HG03280 (cell line): Measurements from ENCODE around the gene AANAT.
"Not testable (repeated sequence)": the region's sequence is repeated elsewhere in the genome, so short reads cannot be mapped to it uniquely, and the experiment has no call there.

Source experiments
- ATAC-seq: cut with Tn5 transposase; IDR thresholded peaks from one replicate; pipeline ENCODE4 v1.9.1; 2021; ENCODE audit warnings: mild to moderate bottlenecking, moderate library complexity; ENCODE audit not compliant: unreplicated experiment

AANAT gene

DNA sequence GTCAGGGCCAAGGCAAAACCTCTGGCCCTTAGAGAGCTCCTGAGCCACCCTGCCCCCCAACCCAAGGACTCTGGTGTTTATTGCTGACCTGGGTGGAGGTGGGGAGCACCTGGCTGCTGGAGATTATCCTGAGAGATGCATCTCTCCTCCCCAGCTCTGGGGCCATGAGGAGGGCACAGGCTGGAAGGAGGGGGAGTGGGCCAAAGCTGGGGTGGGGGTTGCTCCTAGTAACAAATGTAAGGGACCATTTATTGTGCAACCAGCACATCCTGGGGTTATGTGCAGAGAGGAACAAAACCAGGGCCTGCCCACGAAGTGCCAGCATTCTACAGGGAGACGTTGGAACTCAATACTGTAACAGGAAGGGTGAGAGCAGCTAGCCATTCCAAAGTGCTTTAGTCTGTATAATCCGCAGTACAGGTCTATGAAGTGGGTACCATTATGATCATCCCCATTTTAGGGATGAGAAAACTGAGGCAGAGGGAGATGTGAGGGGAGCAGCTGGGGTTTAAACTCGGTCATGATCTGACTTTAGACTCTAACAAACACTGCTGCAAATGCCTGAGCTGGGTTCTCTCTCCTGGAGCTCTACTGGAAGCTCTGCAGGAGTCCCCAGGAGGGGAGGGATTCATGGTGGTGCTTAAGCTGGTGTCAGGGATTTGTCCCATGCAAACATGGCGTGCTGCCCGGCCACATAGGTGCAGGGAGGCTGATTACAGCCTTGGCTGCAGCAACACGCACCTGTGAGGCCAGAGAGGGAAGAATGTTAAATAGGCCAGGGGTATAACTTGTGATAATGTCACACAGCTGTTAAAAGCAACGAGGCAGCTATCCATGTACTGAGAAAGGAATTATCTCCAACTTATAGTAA lies 35.2 kb downstream of the AANAT start:
- ATAC-seq: no peak

DNA sequence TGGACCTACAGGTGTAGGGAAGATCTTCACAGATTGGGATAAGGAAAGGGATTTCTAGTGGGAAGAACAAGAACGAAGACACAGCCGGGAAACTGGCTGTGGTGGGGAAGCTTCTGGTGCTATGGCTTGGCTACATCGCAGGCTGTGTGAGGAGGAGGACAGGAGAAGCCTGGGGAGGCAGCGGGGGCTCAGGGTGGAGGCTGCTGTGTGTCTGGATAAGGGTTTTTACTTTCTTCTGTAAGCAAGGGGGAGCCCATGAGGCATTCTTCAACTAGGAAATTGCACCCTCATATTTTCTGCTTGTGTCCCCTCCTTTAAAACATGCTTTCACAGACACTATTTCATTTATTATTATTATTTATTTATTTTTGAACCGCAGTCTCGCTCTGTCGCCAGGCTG lies 36.7 kb downstream of the AANAT start:
- no peak for ATAC-seq

DNA sequence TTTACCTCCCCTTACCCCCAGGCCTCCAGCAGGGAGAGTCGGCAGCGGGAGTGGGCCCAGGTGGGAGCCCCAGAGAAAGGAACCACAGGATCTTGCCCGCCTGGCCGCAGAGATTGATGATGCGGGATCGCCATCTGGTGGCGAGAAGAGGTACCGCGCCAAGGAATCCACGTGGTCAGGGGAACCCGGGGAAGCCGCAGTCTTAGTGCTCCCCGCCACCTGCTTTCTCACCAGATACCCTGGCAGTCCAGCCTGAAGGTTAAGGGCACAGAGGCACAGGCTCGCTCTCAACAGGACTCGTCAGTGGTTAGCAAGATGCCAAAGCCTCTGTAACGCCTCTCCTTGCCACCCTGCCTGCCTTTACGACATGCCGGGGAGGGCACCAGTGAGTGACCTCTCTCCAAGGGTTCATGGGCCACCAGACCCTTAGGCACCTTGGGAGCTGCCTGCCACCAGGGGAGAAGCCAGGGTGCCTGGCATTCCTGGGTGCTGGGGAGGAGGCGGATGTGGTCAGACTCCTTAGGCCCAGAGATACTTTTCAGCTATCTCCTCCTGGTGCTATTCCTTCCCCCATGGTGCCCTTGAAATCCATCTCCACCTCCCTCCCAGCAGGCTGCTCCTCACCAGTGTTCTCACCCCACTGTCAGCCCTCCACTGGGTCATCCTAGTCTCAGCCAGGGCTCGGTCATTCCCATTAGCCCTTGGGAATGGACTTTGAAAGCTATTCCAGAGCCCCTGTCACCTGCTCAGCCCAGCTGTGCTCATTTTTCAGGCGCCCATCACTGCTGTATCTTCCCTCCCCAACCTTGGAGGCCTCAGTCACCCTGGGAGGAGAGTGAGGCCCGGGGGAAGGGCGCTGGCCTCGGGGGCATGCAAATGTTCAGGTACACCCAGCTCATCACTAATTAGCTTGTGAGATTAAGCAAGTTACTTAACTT lies 39.3 kb downstream of the AANAT start:
- ATAC-seq: no peak

DNA sequence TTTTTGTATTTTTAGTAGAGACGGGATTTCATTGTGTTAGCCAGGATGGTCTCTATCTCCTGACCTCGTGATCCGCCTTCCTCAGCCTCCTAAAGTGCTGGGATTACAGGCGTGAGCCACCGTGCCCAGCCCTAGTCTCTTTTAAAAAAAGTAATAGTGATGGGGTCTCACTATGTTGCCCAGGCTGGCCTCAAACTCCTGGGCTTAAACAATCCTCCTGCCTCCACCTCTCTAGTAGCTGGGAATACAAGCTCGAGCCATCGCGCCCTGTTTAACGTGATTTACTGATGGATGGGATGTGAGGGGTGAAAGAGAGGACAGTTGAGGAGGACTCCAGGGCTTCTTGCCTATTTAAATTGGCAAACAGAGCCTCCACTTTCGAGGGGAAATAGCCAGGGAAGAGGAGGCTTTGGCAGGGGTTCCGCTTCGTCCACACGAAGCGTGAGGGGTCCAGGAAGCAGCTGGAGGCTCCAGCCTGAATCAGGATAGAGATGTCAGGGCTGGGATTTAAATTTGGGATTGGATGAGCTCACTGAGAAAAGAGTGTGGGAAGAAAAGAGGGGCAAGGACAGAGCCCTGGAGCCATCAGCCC lies 41.2 kb downstream of the AANAT start:
- ATAC-seq: not testable (repeated sequence)

DNA sequence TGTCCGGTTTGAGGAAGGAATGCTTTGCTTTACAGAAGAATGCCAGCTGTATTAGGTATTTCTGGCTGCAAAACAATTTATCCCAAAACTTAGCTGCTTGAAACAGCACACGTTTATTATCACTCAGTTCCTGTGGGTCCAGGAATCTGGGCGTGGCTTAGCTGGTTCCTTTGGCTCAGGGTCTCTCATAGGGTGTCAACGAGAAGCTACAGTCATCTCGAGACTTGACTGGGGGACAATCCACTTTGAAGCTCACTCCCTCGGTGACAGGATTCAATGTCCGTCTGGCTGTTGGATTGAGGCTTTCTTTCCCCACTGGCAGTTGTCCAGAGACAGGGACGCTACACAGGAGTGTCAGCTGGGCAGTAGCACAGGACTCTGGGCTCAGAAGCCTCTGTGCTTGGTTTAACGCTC lies 43.4 kb downstream of the AANAT start:
- ATAC-seq: no peak

DNA sequence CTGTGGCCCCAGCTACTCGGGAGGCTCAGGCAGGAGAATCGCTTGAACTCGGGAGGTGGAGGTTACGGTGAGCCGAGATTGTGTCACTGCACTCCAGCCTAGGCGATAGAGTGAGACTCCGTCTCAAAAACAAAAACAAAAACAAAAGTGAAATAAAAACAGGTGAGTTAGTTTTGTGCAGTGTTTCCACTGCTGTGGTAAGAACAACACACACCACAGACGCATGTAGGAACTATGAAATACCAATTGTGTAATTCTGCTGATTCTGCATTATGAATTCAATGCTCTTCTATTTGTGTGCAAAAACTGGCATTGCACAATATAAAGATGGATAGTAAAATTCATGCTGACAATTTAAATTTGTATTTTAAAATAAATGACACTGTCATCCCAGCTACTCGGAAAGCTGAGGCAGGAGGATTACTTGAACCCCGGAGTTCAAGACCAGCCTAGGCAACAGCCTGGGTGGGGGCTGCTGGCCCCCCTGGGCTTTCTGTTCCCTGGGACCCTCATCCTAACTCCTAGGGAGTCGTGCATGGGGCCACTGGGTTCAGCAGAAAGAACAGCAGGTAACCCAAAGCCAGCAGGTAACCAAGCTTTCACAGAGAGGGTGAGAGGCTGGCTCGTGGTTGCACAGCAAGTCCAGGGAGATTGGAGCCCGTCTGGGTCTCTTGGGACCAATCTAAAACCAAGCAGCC lies 44.4 kb downstream of the AANAT start:
- no peak for ATAC-seq

DNA sequence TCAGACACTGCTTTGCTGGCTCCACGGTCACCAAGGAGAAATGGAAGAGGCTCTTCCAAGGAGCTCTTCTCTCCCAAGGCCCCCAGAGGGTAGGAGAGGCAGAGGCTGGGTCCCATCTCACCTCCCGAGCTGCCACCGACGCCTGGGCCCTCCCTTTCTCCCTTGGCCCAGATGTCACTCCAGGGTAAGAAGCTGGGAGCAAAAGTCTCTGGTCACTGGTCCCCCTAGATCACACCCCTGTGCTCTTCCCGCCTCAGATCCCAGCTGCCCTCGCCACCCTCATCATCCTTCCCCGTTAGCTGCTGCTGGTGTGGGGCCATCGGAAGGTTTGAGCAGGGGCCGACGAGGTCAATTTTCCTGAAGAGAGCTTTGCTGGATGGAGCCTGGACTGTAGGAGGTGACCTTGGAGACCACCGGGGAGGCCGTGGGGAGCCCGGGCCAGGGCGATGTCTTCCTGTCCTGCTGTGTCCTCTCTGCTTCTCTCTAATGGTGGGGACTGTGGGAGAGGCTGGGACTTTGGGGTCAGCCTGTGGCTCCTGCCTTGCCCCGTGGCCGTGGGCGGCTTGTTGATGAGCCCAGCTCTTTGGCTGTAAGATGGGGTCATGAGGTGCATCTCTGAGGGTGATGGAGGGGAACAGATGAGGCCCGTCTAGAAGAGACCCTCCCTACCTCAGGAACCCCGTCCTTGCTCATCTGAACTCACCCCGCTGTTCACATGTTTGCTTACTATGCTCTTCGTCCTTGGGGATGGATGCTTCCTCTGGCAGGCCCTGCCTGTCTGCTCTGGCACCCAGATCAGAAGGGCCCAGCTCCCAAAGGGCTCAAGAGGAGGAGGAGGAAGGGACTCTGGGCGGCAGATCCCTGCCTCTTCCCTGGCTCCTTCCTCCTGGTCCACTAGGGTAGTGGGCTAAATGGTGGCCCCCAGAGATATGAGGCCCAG lies 45.2 kb downstream of the AANAT start:
- no peak for ATAC-seq

DNA sequence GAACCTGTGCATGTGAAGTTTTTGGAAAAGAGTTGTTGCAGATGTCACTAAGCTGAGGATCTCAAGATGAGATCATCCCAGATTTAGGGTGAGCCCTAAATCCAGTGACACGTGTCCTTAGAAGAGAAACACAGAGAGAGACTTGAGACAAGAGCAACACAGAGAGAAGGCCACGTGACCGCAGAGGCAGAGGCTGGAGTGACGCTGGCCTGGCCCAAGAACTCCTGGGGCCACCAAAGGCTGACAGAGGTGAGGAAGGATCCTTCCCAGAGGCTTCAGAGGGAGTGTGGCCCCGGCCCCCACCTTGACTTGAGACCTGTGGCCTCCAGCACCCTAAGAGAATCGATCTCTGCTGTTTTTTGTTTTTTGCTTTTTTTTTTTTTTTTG lies 45.9 kb downstream of the AANAT start:
- ATAC-seq: no peak

DNA sequence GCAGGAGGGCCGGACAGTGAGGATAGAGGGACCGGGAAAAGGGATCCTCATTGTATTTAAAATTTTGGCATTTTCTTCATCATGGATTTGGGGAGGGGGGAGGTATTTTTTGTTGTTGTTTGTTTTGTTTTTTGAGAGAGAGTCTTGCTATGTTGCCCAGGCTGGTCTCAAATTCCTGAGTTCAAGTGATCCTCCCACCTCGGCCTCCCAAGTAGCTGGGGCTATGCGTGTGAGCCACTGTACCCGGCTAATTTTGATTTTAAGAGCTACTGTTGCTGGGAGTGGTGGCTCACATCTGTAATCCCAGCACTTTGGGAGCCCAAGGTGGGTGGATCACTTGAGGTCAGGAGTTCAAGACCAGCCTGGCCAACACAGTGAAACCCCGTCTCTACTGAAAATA lies 47.0 kb downstream of the AANAT start:
- ATAC-seq: not testable (repeated sequence)

DNA sequence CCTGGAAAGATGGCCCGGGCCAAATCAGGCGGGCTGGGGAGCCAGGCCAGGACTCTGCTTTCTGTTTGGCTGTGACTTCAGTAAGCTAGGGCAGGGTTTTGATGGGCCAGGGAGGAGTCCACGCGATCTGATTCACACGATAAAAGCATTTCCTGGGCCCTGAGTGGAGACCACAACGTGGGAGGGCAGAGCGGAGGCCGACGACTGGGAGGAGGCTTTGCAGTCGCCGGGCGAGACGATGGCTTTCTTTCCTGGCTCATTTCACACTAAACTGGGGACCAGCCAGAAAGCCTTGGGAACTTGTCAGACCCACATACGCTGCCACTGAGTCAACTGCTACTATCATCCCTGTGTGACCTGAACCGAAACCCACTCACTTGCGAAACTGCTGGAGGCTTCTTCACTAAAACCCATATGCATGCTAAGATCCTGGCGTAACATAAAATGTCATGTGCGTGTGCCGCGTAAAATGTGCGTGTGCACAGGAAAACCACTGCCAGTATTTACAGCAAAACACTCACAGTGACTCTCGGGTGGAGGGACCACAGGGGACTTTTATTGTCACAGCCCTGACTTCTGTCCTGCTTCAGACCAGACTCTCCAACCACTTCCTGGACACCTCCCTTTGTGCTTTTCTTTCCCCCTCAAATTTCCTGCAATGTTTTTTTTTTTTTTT lies 48.0 kb downstream of the AANAT start:
- peak; percentile 54 for ATAC-seq

DNA sequence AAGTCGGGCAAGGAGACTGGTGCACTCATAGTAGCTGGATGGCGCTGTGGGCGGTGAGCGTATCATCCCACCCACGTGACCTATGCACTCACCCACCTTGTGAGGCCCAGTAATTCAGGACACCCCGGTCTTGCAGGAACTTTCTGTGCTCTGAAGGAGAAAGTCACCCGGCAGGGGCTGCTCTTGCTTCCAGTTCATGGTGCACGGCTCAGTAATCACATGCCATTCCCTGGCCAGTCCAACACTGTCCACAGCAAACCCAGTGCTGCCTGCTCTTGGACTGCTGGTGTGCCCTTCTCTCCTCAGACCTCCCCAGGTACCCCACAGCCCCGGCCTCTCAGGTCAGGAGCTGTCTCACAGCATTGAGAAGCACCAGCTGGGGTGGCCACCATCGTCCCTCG lies 50.2 kb downstream of the AANAT start:
- ATAC-seq: no peak

DNA sequence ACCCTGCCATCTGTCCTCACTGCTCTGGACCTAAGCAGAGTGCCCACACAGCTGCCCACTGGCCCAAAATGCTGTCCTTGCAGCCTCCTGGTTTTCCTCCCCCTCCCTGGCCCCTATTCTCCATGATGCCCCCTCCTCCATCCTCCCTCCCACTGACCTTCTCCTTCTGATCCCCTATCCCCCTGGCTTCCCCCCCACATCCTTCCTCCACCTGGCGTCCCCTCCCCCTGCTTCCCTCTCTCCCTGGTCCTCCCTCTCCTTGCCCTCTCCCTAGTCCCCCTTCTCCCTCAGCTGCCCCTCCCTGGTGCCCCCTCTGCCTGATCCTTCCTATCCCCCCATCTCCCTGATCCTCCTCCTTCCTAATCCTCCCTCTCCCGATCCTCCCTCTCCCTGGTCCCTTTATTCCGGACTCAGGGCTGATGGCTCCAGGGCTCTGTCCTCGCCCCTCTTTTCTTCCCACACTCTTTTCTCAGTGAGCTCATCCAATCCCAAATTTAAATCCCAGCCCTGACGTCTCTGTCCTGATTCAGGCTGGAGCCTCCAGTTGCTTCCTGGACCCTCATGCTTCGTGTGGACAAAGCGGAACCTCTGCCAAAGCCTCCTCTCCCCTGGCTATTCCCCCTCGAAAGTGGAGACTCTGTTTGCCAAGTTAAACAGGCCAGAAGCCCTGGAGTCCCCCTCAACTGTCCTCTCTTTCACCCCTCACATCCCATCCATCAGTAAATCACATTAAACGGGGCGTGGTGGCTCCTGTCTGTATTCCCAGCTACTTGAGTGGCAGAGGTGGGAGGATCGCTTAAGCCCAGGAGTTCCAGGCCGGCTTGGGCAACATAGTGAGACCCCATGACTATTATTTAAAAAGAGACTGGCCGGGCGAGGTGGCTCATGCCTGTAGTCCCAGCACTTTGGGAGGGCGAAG lies 51.9 kb downstream of the AANAT start:
- ATAC-seq: no peak
